Measurements from ENCODE around the gene CRIM1.

DNA sequence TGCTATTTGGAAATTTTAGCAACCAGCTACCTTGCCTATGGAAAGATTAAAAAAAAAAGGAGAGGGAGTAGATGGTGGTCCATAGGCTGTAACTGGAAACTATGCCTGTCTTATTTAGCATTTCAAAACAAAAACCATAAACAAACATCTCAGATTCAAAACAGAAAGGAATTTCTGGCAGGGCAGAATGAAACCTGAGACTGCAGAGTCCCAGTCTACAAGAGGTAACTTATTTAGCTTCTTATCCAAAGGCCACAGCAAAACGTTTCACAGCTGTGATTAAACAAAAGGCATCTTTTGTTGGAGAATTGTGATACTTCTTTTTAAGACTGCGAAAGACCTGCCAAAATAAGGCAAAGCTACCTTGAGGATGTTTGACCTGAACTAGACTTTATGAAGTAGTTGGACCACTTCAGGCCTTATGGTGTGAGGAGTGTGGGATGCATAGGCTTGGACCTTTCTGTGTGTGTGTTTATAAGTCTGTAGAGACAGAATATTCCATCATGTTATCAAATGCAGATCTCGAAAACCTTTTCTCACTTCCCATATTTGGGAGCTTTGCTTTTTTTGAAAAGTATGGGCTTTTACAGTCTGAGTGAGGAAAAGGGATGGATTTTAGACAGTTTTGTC lies 11.0 kb downstream of the CRIM1 start:
- TF ChIP-seq, protein P1, sequence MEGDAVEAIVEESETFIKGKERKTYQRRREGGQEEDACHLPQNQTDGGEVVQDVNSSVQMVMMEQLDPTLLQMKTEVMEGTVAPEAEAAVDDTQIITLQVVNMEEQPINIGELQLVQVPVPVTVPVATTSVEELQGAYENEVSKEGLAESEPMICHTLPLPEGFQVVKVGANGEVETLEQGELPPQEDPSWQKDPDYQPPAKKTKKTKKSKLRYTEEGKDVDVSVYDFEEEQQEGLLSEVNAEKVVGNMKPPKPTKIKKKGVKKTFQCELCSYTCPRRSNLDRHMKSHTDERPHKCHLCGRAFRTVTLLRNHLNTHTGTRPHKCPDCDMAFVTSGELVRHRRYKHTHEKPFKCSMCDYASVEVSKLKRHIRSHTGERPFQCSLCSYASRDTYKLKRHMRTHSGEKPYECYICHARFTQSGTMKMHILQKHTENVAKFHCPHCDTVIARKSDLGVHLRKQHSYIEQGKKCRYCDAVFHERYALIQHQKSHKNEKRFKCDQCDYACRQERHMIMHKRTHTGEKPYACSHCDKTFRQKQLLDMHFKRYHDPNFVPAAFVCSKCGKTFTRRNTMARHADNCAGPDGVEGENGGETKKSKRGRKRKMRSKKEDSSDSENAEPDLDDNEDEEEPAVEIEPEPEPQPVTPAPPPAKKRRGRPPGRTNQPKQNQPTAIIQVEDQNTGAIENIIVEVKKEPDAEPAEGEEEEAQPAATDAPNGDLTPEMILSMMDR (IDR thresholded peaks at IDR 0.05) = no peak
- TF ChIP-seq POLR2A (IDR thresholded peaks at IDR 0.05) = no peak

Data from lower leg skin (tissue), 3 donors.